Kidney epithelial cell (primary cell): ENCODE measurements around the gene HTR1E. TPM values are rescaled to one million over a fixed set of nuclear protein-coding genes. Genes with fewer than 3 reads are reported as not detected.
"Not testable (repeated sequence)": the region's sequence is repeated elsewhere in the genome, so short reads cannot be mapped to it uniquely, and the experiment has no call there.

Source experiments
- DNase-seq: peaks from one replicate; pipeline ENCODE4 v3.0.0-alpha.2; 2010; ENCODE audit warnings: low read depth
- H3K27me3 ChIP-seq: 2 replicates; pipeline ENCODE4 v1.6.0; 2011; ENCODE audit warnings: low read length; ENCODE audit not compliant: control insufficient read depth, insufficient read depth
- H3K36me3 ChIP-seq: 2 replicates; pipeline ENCODE4 v1.5.1; 2011; ENCODE audit warnings: low read length; ENCODE audit not compliant: control insufficient read depth, insufficient read depth
- H3K4me3 ChIP-seq: 2 replicates; pipeline ENCODE4 v1.5.1; 2011; ENCODE audit warnings: low read depth, mild to moderate bottlenecking, control low read depth, low read length
- CTCF ChIP-seq: IDR thresholded peaks from 2 replicates; pipeline ENCODE4 v1.5.1; 2011; ENCODE audit warnings: mild to moderate bottlenecking, moderate library complexity, low read length, control low read depth, inconsistent platforms; ENCODE audit not compliant: insufficient read depth, poor library complexity, severe bottlenecking
- total RNA-seq: library from RNA; depleted of rRNA; stranded (reverse); fragments of >200 nt; gene quantifications from 2 replicates; pipeline ENCODE4 v1.2.3, GENCODE V29; 2015

The HTR1E gene
- total RNA-seq, 1 donor from 2014 or later: not detected

DNA sequence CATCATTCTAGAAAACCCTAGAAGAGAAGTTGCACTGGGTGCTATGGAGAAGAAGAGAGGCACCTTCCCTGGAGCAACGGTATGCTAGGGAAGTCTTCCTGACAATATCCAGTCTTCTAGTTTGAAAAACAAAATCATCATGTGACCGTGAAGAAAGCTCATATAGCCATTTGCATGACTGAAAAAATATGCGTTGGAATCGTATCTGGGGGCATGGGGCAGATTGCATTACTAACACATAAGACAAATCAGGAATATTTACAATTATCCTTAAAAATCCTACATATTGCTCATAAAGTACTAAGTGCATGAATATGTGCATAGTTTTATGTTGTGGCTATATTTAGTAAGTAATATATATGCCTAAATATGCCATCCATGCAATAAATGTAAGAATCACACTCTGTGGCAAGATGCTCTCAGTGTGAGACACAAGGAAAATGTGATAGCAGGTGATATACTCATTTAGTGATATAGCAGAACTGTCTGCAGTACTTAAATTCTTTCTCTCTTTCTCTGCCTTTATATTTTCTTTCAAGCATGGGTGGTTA, 26.8 kb downstream of the HTR1E start:
- Histone ChIP-seq H3K36me3 (no peaks in the 10 kb centered on the region), H3K27me3 (no peaks in the 10 kb centered on the region), H3K4me3 (no peak overlapping the region)
- DNase-seq: no peak
- TF ChIP-seq CTCF: no peak

GRCh38 chr6:86966271-86966670, 28.9 kb downstream of the HTR1E start:
- no peak for TF ChIP-seq CTCF
- Histone ChIP-seq H3K27me3 (no peaks in the 10 kb centered on the region), H3K4me3 (no peak overlapping the region), H3K36me3 (no peaks in the 10 kb centered on the region)
- DNase-seq: no peak

- no peak for TF ChIP-seq CTCF
- H3K27me3 ChIP-seq: no peaks in the 10 kb centered on the region
- no peak overlapping the region for H3K4me3 ChIP-seq
- no peak for DNase-seq
- no peaks in the 10 kb centered on the region for H3K36me3 ChIP-seq
These were observed 32.2 kb downstream of the HTR1E start for GRCh38 chr6:86969573-86969972.

GRCh38 chr6:86973088-86973487, 35.8 kb downstream of the HTR1E start:
- TF ChIP-seq CTCF: no peak
- no peaks in the 10 kb centered on the region for H3K27me3 ChIP-seq
- H3K4me3 ChIP-seq: no peak overlapping the region
- no peak for DNase-seq
- H3K36me3 ChIP-seq: no peaks in the 10 kb centered on the region

- no peak for DNase-seq
- no peak for TF ChIP-seq CTCF
- H3K27me3 ChIP-seq: no peaks in the 10 kb centered on the region
- H3K4me3 ChIP-seq: no peak overlapping the region
- H3K36me3 ChIP-seq: no peaks in the 10 kb centered on the region
These were observed 40.9 kb downstream of the HTR1E start for GRCh38 chr6:86978251-86978650.

- TF ChIP-seq CTCF: no peak
- no peaks in the 10 kb centered on the region for H3K36me3 ChIP-seq
- no peak for DNase-seq
- no peak overlapping the region for H3K4me3 ChIP-seq
- H3K27me3 ChIP-seq: no peaks in the 10 kb centered on the region
These were observed 64.2 kb downstream of the HTR1E start for GRCh38 chr6:87001494-87001893.

DNA sequence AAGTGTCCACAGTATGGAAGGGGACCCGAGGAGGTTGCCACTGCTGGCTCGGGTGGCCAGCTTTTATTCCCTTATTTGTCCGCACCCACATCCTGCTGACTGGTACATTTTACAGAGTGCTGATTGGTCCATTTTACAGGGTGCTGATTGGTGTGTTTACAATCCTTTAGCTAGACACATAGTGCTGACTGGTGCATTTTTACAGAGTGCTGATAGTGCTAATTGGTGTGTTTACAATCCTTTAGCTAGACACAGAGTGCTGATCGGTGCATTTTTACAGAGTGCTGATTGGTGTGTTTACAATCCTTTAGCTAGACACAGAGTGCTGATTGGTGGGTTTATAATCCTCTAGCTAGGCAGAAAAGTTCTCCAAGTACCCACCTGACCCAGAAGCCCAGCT, 65.1 kb downstream of the HTR1E start:
- DNase-seq, H3K4me3 ChIP-seq, H3K27me3 ChIP-seq: not testable (repeated sequence)

DNA sequence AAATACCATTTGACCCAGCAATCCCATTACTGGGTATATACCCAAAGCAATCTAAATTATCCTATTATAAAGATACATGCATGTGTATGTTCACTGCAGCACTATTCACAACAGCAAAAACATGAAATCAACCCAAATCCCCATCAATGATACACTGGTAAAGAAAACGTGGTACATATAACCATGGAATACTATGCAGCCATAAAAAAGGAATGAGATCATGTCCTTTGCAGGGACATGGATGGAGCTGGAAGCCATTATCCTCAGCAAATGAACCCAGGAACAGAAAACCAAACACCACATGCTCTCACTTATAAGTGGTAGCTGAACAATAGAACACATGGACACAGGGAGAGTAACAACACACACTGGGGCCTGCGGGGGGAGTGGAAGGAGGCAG, 69.2 kb downstream of the HTR1E start:
- not testable (repeated sequence) for H3K36me3 ChIP-seq, H3K27me3 ChIP-seq, H3K4me3 ChIP-seq, DNase-seq

More for the DNA sequence above, 65.1 kb downstream of the HTR1E start:
- not testable (repeated sequence) for H3K36me3 ChIP-seq

- not testable (repeated sequence) for DNase-seq, H3K4me3 ChIP-seq, H3K36me3 ChIP-seq, H3K27me3 ChIP-seq
These were observed 72.3 kb downstream of the HTR1E start for GRCh38 chr6:87009581-87009980.
